HEK293 (cell line): ENCODE measurements around the gene LAMB1.

Experiments used
- CTCF ChIA-PET: fragments of 350-600 bp; formaldehyde crosslinking; extraction: SDS; loops from one replicate; lab custom pipeline; 2021; ENCODE audit warnings: antibody characterized with exemption; lab: Yijun Ruan, JAX
- POLR2A ChIA-PET: fragments of 300-600 bp; formaldehyde crosslinking; extraction: SDS; loops from one replicate; lab custom pipeline; 2020; ENCODE audit warnings: antibody characterized with exemption, inconsistent platforms; lab: Yijun Ruan, JAX
- H3K27ac ChIP-seq: fragments of 200-500 bp; sonication (Bioruptor generic); 2 replicates; pipeline ENCODE4 v1.5.1; 2014; ENCODE audit warnings: low read depth, low read length, control low read depth, inconsistent platforms; ENCODE audit errors: extremely low read depth
- H3K36me3 ChIP-seq, 2 experiments: fragments of 200-500 bp in 1 of 2; sonication (Bioruptor generic) in 1 of 2; 1 replicate in 1 of 2; 2 replicates in 1 of 2; pipeline ENCODE4 v1.5.1; 2014 to 2017; ENCODE audit warnings: inconsistent platforms in 2 of 2, low read length in 2 of 2; ENCODE audit not compliant: control insufficient read depth in 2 of 2, insufficient read depth in 1 of 2
- H3K4me1 ChIP-seq: fragments of 200-500 bp; sonication (Bioruptor generic); 2 replicates; pipeline ENCODE4 v1.5.1; 2014; ENCODE audit warnings: mild to moderate bottlenecking, low read length, inconsistent platforms; ENCODE audit not compliant: control insufficient read depth, insufficient read depth
- H3K4me3 ChIP-seq: 2 replicates; pipeline ENCODE4 v1.5.1; 2011; ENCODE audit warnings: low read depth, mild to moderate bottlenecking, control low read depth, low read length, moderate library complexity
- H3K9me3 ChIP-seq: fragments of 200-500 bp; sonication (Bioruptor generic); 2 replicates; pipeline ENCODE4 v1.5.1; 2014; ENCODE audit warnings: low read depth, low read length, inconsistent platforms; ENCODE audit not compliant: control insufficient read depth, insufficient read depth
- GFI1B ChIP-seq: fragments of 450-650 bp; formaldehyde crosslinking; IDR thresholded peaks from 2 replicates; pipeline ENCODE4 v1.5.1; 2016; ENCODE audit warnings: missing biosample characterization, missing genetic modification characterization
- GLIS2 ChIP-seq: fragments of 450-650 bp; formaldehyde crosslinking; IDR thresholded peaks from 2 replicates; pipeline ENCODE4 v1.5.1; 2016; ENCODE audit warnings: missing biosample characterization, missing genetic modification characterization
- HIC1 ChIP-seq: fragments of 450-650 bp; formaldehyde crosslinking; IDR thresholded peaks from 2 replicates; pipeline ENCODE4 v1.5.1; 2016; ENCODE audit warnings: missing biosample characterization, missing genetic modification characterization
- KLF17 ChIP-seq: fragments of 450-650 bp; formaldehyde crosslinking; IDR thresholded peaks from 2 replicates; pipeline ENCODE4 v1.5.1; 2016; ENCODE audit warnings: missing biosample characterization, missing genetic modification characterization
- MYNN ChIP-seq: fragments of 450-650 bp; formaldehyde crosslinking; IDR thresholded peaks from 2 replicates; pipeline ENCODE4 v1.5.1; 2016; ENCODE audit warnings: missing biosample characterization, missing genetic modification characterization, borderline replicate concordance
- PRDM2 ChIP-seq: fragments of 450-650 bp; formaldehyde crosslinking; IDR thresholded peaks from 2 replicates; pipeline ENCODE4 v1.5.1; 2016; ENCODE audit warnings: missing biosample characterization, missing genetic modification characterization, borderline replicate concordance
- REST ChIP-seq: fragments of 450-650 bp; formaldehyde crosslinking; IDR thresholded peaks from 2 replicates; pipeline ENCODE4 v1.5.1; 2016; ENCODE audit warnings: missing biosample characterization, missing genetic modification characterization
- SP2 ChIP-seq: fragments of 450-650 bp; formaldehyde crosslinking; IDR thresholded peaks from 2 replicates; pipeline ENCODE4 v1.5.1; 2016; ENCODE audit warnings: missing biosample characterization, missing genetic modification characterization
- ZBTB1 ChIP-seq: fragments of 450-650 bp; formaldehyde crosslinking; IDR thresholded peaks from 2 replicates; pipeline ENCODE4 v1.5.1; 2016; ENCODE audit warnings: missing biosample characterization, missing genetic modification characterization
- ZEB2 ChIP-seq: fragments of 450-650 bp; formaldehyde crosslinking; IDR thresholded peaks from 2 replicates; pipeline ENCODE4 v1.5.1; 2016; ENCODE audit warnings: missing biosample characterization, missing genetic modification characterization
- ZNF223 ChIP-seq: fragments of 450-650 bp; formaldehyde crosslinking; IDR thresholded peaks from 2 replicates; pipeline ENCODE4 v1.5.1; 2016; ENCODE audit warnings: missing biosample characterization, missing genetic modification characterization
- ZNF302 ChIP-seq: fragments of 450-650 bp; formaldehyde crosslinking; IDR thresholded peaks from 2 replicates; pipeline ENCODE4 v1.5.1; 2016; ENCODE audit warnings: missing biosample characterization, missing genetic modification characterization, low read depth
- ZNF324 ChIP-seq: fragments of 450-650 bp; formaldehyde crosslinking; IDR thresholded peaks from 2 replicates; pipeline ENCODE4 v1.5.1; 2016; ENCODE audit warnings: missing biosample characterization, missing genetic modification characterization
- ZNF514 ChIP-seq: fragments of 450-650 bp; formaldehyde crosslinking; IDR thresholded peaks from 2 replicates; pipeline ENCODE4 v1.5.1; 2016; ENCODE audit warnings: missing biosample characterization, missing genetic modification characterization
- ZNF555 ChIP-seq: fragments of 450-650 bp; formaldehyde crosslinking; conservative IDR thresholded peaks from 2 replicates; pipeline ENCODE4 v1.5.1; 2017; ENCODE audit warnings: missing biosample characterization, mild to moderate bottlenecking, missing genetic modification characterization, inconsistent platforms
- ZNF571 ChIP-seq: fragments of 450-650 bp; formaldehyde crosslinking; IDR thresholded peaks from 2 replicates; pipeline ENCODE4 v1.5.0; 2017; ENCODE audit warnings: missing biosample characterization, missing genetic modification characterization
- ZNF660 ChIP-seq: fragments of 450-650 bp; IDR thresholded peaks from 2 replicates; pipeline ENCODE4 v1.5.1; 2018; ENCODE audit warnings: missing biosample characterization, mild to moderate bottlenecking, missing genetic modification characterization
- ZNF677 ChIP-seq: fragments of 450-650 bp; IDR thresholded peaks from 2 replicates; pipeline ENCODE4 v1.5.0; 2018; ENCODE audit warnings: missing biosample characterization, mild to moderate bottlenecking, missing genetic modification characterization, moderate library complexity
- ZNF776 ChIP-seq: fragments of 450-650 bp; formaldehyde crosslinking; IDR thresholded peaks from 2 replicates; pipeline ENCODE4 v1.5.0; 2017; ENCODE audit warnings: missing biosample characterization, missing genetic modification characterization, borderline replicate concordance
- ZNF830 ChIP-seq: fragments of 450-650 bp; IDR thresholded peaks from 2 replicates; pipeline ENCODE4 v1.5.0; 2018; ENCODE audit warnings: missing biosample characterization, missing genetic modification characterization, low read depth, mild to moderate bottlenecking, moderate library complexity
- ZSCAN5A ChIP-seq: fragments of 450-650 bp; formaldehyde crosslinking; IDR thresholded peaks from 2 replicates; pipeline ENCODE4 v1.5.1; 2016; ENCODE audit warnings: missing biosample characterization, missing genetic modification characterization

Gene LAMB1

GRCh38 chr7:107926481-107926880 is 76.5 kb downstream of the LAMB1 start:
- H3K9me3 ChIP-seq = no peaks in the 10 kb centered on the region
- H3K27ac ChIP-seq = no peak overlapping the region
- no peaks in the 10 kb centered on the region for H3K4me1 ChIP-seq
- H3K36me3 ChIP-seq = peaks cover 58 to 81% of the 10 kb centered on the region in 2 experiments
- ChIA-PET CTCF (no interaction called here), POLR2A (interaction anchor here (0.6 kb wide), 1 partner anchor 170 kb away, joined by 4 read pairs; no protein-coding TSS in a partner anchor)
- H3K4me3 ChIP-seq = no peak overlapping the region
- no peak for TF ChIP-seq ZSCAN5A (tag by site-specific recombination)
- TF ChIP-seq ZNF223 = no peak
- TF ChIP-seq ZNF555 = no peak
- no peak for TF ChIP-seq REST (tag by site-specific recombination)
- TF ChIP-seq KLF17 = no peak

GRCh38 chr7:107924841-107925504 is 78.0 kb downstream of the LAMB1 start:
- ChIA-PET POLR2A (no interaction called here), CTCF (no interaction called here)
- Histone ChIP-seq H3K9me3 (no peaks in the 10 kb centered on the region), H3K4me1 (peaks cover 7% of the 10 kb centered on the region; the same call in 1 of the 2 replicates), H3K36me3 (peaks cover 47 to 69% of the 10 kb centered on the region in 2 experiments), H3K27ac (no peak overlapping the region), H3K4me3 (no peak overlapping the region)
- TF ChIP-seq ZNF324 (tag by site-specific recombination) (no peak), PRDM2 (tag by site-specific recombination) (no peak), ZNF830 (tag by site-specific recombination) (no peak), GLIS2 (tag by site-specific recombination) (no peak), MYNN (tag by site-specific recombination) (no peak), ZNF677 (tag by site-specific recombination) (no peak), ZNF776 (tag by site-specific recombination) (no peak), SP2 (tag by site-specific recombination) (no peak), ZNF571 (tag by site-specific recombination) (no peak), ZNF660 (tag by site-specific recombination) (no peak), GFI1B (tag by site-specific recombination) (no peak), ZNF514 (tag by site-specific recombination) (no peak), ZEB2 (no peak), ZBTB1 (tag by site-specific recombination) (no peak), HIC1 (tag by site-specific recombination) (no peak), ZNF302 (no peak)
